Measurements from ENCODE around the gene NXPH2. TPM values are rescaled to one million over a fixed set of nuclear protein-coding genes. Genes with fewer than 3 reads are reported as not detected.

The NXPH2 gene
- total RNA-seq, 2 donors from 2014 or later, result not detected

DNA sequence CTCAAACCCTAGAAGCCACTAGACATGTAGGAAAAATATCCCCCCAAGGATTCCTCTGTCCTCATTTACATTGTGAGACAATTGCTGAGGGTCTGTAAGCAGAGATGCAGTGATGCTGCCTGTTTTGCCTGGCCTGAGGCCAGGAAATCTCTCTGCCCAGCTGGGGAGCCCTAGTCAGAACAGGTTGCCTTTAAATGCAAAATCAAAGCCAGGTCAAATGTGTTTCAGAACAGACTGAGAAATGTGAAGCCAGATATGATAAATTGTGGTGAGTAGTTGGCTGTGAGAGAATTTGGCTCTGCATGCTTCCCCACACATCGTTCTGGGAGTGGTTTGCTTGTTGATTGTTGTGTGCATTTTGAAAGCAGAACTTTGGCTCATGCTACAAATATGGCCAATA lies 38.4 kb upstream of the NXPH2 start:
- H3K4me1 ChIP-seq, result no peaks in the 10 kb centered on the region
- intact Hi-C loops (cut with DNase I), result no loop called here
- no peak for DNase-seq
- no peaks in the 10 kb centered on the region for H3K9me3 ChIP-seq
- no peak overlapping the region for H3K4me3 ChIP-seq
- H3K27me3 ChIP-seq, result no peaks in the 10 kb centered on the region
- TF ChIP-seq, protein P1, sequence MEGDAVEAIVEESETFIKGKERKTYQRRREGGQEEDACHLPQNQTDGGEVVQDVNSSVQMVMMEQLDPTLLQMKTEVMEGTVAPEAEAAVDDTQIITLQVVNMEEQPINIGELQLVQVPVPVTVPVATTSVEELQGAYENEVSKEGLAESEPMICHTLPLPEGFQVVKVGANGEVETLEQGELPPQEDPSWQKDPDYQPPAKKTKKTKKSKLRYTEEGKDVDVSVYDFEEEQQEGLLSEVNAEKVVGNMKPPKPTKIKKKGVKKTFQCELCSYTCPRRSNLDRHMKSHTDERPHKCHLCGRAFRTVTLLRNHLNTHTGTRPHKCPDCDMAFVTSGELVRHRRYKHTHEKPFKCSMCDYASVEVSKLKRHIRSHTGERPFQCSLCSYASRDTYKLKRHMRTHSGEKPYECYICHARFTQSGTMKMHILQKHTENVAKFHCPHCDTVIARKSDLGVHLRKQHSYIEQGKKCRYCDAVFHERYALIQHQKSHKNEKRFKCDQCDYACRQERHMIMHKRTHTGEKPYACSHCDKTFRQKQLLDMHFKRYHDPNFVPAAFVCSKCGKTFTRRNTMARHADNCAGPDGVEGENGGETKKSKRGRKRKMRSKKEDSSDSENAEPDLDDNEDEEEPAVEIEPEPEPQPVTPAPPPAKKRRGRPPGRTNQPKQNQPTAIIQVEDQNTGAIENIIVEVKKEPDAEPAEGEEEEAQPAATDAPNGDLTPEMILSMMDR (IDR thresholded peaks at IDR 0.05), result no peak
- H3K27ac ChIP-seq, result no peak overlapping the region
- H3K9ac ChIP-seq (ENCODE audit: low read depth in 2 of 2, low read length in 2 of 2), result no peak overlapping the region
- no peaks in the 10 kb centered on the region for H3K36me3 ChIP-seq

DNA sequence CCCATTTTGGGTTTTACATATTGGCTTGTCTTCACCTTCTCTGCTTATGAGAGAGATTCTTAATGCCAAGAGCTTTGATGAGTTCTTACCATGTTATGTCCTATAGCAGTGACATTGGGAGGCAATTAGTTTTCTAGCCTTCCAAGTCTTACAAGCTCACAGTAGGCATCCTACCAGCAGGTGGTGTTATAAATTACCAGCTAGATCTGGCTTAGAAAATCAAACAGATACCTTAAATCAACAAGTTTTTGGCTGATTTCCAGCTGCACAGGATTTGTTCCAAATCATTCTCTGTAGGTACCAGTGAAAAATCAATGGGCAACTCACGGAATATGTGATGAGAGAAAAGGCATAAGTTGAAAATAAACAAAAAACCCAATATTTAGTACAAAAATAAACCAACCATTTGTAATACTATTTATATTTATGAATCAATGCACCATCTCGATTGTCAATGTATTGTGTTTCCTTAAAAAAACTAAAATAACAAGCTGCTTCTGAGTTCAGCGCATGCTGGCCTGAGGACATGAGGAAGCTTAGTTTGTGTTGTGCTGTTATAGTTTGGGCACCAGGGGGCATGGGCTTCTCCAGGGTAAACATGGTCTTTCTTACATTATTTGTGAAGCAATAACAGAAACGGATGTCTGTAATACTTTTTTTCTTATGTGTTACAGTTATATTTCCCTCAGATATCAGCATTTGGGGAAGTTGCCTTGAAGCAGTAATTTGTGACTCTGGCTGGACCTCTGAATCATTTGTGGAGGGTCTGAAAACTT lies 34.1 kb upstream of the NXPH2 start:
- intact Hi-C loops (cut with DNase I), result no loop called here
- Histone ChIP-seq H3K27me3 (no peaks in the 10 kb centered on the region), H3K4me1 (no peaks in the 10 kb centered on the region), H3K4me3 (no peak overlapping the region), H3K9me3 (no peaks in the 10 kb centered on the region), H3K36me3 (no peaks in the 10 kb centered on the region), H3K27ac (no peak overlapping the region), H3K9ac (ENCODE audit: low read depth in 2 of 2, low read length in 2 of 2) (no peak overlapping the region)
- no peak for DNase-seq
- TF ChIP-seq, protein P1 (IDR thresholded peaks at IDR 0.05), result no peak

DNA sequence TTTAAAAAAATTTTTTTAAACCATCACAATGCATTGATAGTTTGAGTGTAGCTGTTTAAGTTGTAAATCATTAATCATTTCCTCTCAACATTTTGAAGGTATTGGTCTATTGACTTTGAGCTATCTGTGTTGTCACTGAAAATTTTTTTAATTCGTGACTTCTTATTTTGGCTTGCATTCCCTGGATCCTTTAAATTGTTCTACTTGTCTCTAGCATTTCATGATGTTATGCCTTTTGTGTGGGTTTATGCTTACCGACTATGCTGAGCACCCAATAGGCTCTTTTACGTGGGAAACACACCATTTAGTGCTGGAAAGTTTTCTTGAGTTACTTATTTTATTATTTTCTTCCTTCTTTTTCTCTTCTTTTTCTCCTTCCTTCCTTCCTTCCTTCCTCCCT lies 31.2 kb upstream of the NXPH2 start:
- H3K9me3 ChIP-seq, result no peaks in the 10 kb centered on the region
- no peaks in the 10 kb centered on the region for H3K4me1 ChIP-seq
- no peaks in the 10 kb centered on the region for H3K27me3 ChIP-seq
- H3K36me3 ChIP-seq, result no peaks in the 10 kb centered on the region
- H3K9ac ChIP-seq (ENCODE audit: low read depth in 2 of 2, low read length in 2 of 2), result no peak overlapping the region
- TF ChIP-seq, protein P1 (IDR thresholded peaks at IDR 0.05), result no peak
- H3K4me3 ChIP-seq, result no peak overlapping the region
- intact Hi-C loops (cut with DNase I), result no loop called here
- no peak for DNase-seq
- H3K27ac ChIP-seq, result no peak overlapping the region

DNA sequence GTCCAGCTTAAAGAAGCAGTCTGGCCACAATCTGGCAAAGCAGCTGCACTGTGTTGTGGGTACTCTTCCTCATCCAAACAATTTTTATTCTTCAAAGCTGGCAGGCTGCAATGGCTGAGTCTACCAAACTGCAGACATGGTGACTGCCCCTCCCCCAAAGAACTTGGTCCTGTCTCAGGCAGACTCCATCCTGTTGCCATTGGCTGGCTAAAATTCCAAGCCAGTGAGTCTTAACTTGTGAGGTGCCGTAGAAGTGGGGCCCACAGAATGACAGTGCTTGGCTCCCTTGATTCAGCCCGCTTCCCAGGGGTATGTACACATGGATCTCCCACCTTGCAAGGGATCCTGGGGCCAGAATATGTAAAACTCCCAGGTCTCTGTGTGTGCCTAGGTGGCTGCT lies 14.5 kb upstream of the NXPH2 start:
- Histone ChIP-seq H3K9me3 (no peaks in the 10 kb centered on the region), H3K27ac (no peak overlapping the region), H3K4me3 (no peak overlapping the region), H3K36me3 (no peaks in the 10 kb centered on the region), H3K4me1 (no peaks in the 10 kb centered on the region), H3K27me3 (no peaks in the 10 kb centered on the region), H3K9ac (ENCODE audit: low read depth in 2 of 2, low read length in 2 of 2) (no peak overlapping the region)
- DNase-seq, result no peak
- intact Hi-C loops (cut with DNase I), result no loop called here
- TF ChIP-seq, protein P1 (IDR thresholded peaks at IDR 0.05), result no peak

DNA sequence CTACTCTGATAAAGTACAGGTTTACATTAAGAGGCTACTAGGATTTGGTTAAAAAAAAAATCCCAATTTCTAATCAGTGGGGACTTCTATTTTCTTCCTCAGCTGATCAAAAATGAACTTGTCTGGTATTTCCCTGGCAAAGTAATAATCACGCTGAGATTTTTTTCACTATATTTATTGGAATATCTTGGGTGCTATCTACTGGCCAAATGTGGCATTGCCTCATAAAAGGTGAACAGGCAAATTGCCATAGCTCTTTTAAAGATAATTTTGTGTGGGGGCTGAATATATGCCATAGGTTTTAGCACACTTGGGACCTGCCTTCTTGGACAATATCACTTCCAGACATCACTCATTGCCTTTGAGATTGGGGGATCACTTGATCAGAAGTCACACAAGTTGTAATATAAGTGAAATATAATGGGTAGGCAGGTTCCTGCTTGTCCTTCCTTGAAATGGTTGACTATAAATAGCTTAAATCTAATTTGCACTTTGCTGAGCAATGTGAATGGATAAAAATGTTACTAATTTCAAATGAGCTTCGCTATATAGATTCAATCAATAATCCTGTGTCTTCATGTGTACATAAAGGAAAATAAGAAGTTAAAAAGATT lies 7.0 kb upstream of the NXPH2 start:
- no peak for DNase-seq
- TF ChIP-seq, protein P1 (IDR thresholded peaks at IDR 0.05), result peak; percentile 52
- intact Hi-C loops (cut with DNase I), result loop anchor here (5.0 to 10.0 kb wide), 2 partner anchors 692 to 875 kb away; no protein-coding TSS in a partner anchor
- no peaks in the 10 kb centered on the region for H3K9me3 ChIP-seq
- H3K4me3 ChIP-seq, result no peak overlapping the region
- peaks cover under 1% of the 10 kb centered on the region for H3K27me3 ChIP-seq
- no peak overlapping the region for H3K27ac ChIP-seq
- H3K9ac ChIP-seq (ENCODE audit: low read depth in 2 of 2, low read length in 2 of 2), result no peak overlapping the region
- H3K36me3 ChIP-seq, result no peaks in the 10 kb centered on the region
- no peaks in the 10 kb centered on the region for H3K4me1 ChIP-seq
